ENCODE data around the gene ACAD11.
A peak's percentile ranks its signal among the peaks of the same experiment; 100 is the strongest.
"Not testable (repeated sequence)": the region's sequence is repeated elsewhere in the genome, so short reads cannot be mapped to it uniquely, and the experiment has no call there.

Gene ACAD11

GRCh38 chr3:132641837-132642538 is 17.6 kb downstream of the ACAD11 start:
- H3K27me3 ChIP-seq (replicated peaks; ENCODE audit: control insufficient read depth, insufficient read depth, low read length), result no peaks in the 10 kb centered on the region
- H3K36me3 ChIP-seq (ENCODE audit: control insufficient read depth, insufficient read depth, low read length), result peaks cover 2% of the 10 kb centered on the region
- peak; percentile 51 for TF ChIP-seq CTCF (IDR thresholded peaks at IDR 0.05; ENCODE audit: insufficient read depth, low read length, poor library complexity, severe bottlenecking)
- DNase-seq (ENCODE audit: extremely low read depth, insufficient read length), result no peak
- H3K4me3 ChIP-seq (replicated peaks; ENCODE audit: low read depth, low read length), result no peak overlapping the region

GRCh38 chr3:132641427-132641826 is 18.2 kb downstream of the ACAD11 start:
- not testable (repeated sequence) for H3K27me3 ChIP-seq (replicated peaks; ENCODE audit: control insufficient read depth, insufficient read depth, low read length); H3K36me3 ChIP-seq (ENCODE audit: control insufficient read depth, insufficient read depth, low read length); H3K4me3 ChIP-seq (replicated peaks; ENCODE audit: low read depth, low read length); DNase-seq (ENCODE audit: extremely low read depth, insufficient read length)

- Histone ChIP-seq H3K36me3 (ENCODE audit: control insufficient read depth, insufficient read depth, low read length) (peaks cover 2% of the 10 kb centered on the region), H3K4me3 (replicated peaks; ENCODE audit: low read depth, low read length) (no peak overlapping the region), H3K27me3 (replicated peaks; ENCODE audit: control insufficient read depth, insufficient read depth, low read length) (no peaks in the 10 kb centered on the region)
- TF ChIP-seq CTCF (IDR thresholded peaks at IDR 0.05; ENCODE audit: insufficient read depth, low read length, poor library complexity, severe bottlenecking), result no peak
- DNase-seq (ENCODE audit: extremely low read depth, insufficient read length), result no peak
These were observed 20.9 kb downstream of the ACAD11 start for GRCh38 chr3:132638706-132639105.

GRCh38 chr3:132637590-132637989 is 22.0 kb downstream of the ACAD11 start:
- DNase-seq (ENCODE audit: extremely low read depth, insufficient read length), result no peak
- H3K36me3 ChIP-seq (ENCODE audit: control insufficient read depth, insufficient read depth, low read length), result peaks cover 2% of the 10 kb centered on the region; the same call in 1 of the 2 replicates
- no peaks in the 10 kb centered on the region for H3K27me3 ChIP-seq (replicated peaks; ENCODE audit: control insufficient read depth, insufficient read depth, low read length)
- H3K4me3 ChIP-seq (replicated peaks; ENCODE audit: low read depth, low read length), result no peak overlapping the region
- TF ChIP-seq CTCF (IDR thresholded peaks at IDR 0.05; ENCODE audit: insufficient read depth, low read length, poor library complexity, severe bottlenecking), result no peak

- TF ChIP-seq CTCF (IDR thresholded peaks at IDR 0.05; ENCODE audit: insufficient read depth, low read length, poor library complexity, severe bottlenecking), result no peak
- H3K36me3 ChIP-seq (ENCODE audit: control insufficient read depth, insufficient read depth, low read length), result peaks cover 2% of the 10 kb centered on the region; the same call in 1 of the 2 replicates
- no peak for DNase-seq (ENCODE audit: extremely low read depth, insufficient read length)
- H3K27me3 ChIP-seq (replicated peaks; ENCODE audit: control insufficient read depth, insufficient read depth, low read length), result no peaks in the 10 kb centered on the region
- H3K4me3 ChIP-seq (replicated peaks; ENCODE audit: low read depth, low read length), result no peak overlapping the region
These were observed 24.6 kb downstream of the ACAD11 start for GRCh38 chr3:132635052-132635451.

GRCh38 chr3:132630612-132631011 is 29.0 kb downstream of the ACAD11 start:
- Histone ChIP-seq H3K36me3 (ENCODE audit: control insufficient read depth, insufficient read depth, low read length) (peaks cover 2% of the 10 kb centered on the region), H3K4me3 (replicated peaks; ENCODE audit: low read depth, low read length) (no peak overlapping the region), H3K27me3 (replicated peaks; ENCODE audit: control insufficient read depth, insufficient read depth, low read length) (no peaks in the 10 kb centered on the region)
- no peak for DNase-seq (ENCODE audit: extremely low read depth, insufficient read length)
- TF ChIP-seq CTCF (IDR thresholded peaks at IDR 0.05; ENCODE audit: insufficient read depth, low read length, poor library complexity, severe bottlenecking), result no peak

Data from GM06990 (cell line).